Fibroblast of lung (primary cell): Measurements from ENCODE around the gene CSF1R.

Experiments
- CTCF ChIP-seq, 2 donors: IDR thresholded peaks in 1 of 2; conservative IDR thresholded peaks in 1 of 2; 1 replicate in 1 of 2; 2 replicates in 1 of 2; pipeline ENCODE4 v1.5.1; 2011 to 2012; ENCODE audit warnings: low read length in 2 of 2, control low read depth in 1 of 2, inconsistent platforms in 1 of 2, low read depth in 1 of 2, mild to moderate bottlenecking in 1 of 2
- EZH2 ChIP-seq: IDR thresholded peaks from 2 replicates; pipeline ENCODE4 v1.5.1; 2012; ENCODE audit warnings: low read length, control low read depth, mild to moderate bottlenecking; ENCODE audit errors: missing control alignments

- TF ChIP-seq EZH2: no peak
- no peak for TF ChIP-seq CTCF (conservative IDR thresholded peaks at IDR 0.05 in 1 of 2, IDR thresholded peaks at IDR 0.05 in 1 of 2; ENCODE audit: low read depth in 1 of 2, low read length in 2 of 2)
Measured at GRCh38 chr5:150077996-150078801, 8.2 kb downstream of the CSF1R start.
